C4-2B (cell line): Measurements from ENCODE around the gene TENM4.

Experiments used
- H3K27ac ChIP-seq: fragments of 450-650 bp; 2 replicates; pipeline ENCODE4 v1.5.1; 2017
- ZFX ChIP-seq: fragments of 450-650 bp; IDR thresholded peaks from 2 replicates; pipeline ENCODE4 v1.6.1; 2017
- TF ChIP-seq, protein P1 (sequence below): fragments of 450-650 bp; conservative IDR thresholded peaks from 2 replicates; pipeline ENCODE4 v1.5.1; 2017; ENCODE audit warnings: mild to moderate bottlenecking

TENM4 gene

DNA sequence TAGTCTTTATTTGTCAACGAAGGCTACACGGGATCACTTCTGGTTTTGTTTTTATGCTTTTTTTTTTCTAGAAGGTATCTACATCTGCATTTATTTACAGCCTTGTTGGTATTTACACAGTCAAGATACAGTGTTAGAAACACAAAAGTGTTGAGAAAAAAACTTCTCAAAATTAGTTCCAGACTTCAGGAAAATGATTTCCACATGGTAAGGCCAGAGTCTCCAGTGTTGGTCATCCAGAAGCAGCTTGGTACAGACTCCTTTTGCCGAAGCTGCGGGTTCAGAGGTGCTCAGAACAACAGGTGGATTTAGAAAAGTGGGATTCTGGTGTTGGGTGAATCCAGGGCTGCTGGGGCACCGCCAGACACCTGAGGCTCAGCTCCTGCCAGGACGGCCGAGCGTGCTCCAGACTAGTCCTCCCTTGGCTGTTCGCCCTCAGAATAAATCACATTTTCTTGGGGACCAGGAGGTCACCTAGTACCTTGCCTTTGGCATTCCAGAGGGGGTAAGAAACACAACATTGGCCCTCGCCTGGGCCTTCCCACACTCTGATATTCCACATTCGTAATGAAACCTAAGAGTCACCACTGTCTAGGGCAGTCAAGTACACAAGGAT, 787.4 kb downstream of the TENM4 start:
- no peak overlapping the region for H3K27ac ChIP-seq
- TF ChIP-seq ZFX = no peak
- TF ChIP-seq, protein P1, sequence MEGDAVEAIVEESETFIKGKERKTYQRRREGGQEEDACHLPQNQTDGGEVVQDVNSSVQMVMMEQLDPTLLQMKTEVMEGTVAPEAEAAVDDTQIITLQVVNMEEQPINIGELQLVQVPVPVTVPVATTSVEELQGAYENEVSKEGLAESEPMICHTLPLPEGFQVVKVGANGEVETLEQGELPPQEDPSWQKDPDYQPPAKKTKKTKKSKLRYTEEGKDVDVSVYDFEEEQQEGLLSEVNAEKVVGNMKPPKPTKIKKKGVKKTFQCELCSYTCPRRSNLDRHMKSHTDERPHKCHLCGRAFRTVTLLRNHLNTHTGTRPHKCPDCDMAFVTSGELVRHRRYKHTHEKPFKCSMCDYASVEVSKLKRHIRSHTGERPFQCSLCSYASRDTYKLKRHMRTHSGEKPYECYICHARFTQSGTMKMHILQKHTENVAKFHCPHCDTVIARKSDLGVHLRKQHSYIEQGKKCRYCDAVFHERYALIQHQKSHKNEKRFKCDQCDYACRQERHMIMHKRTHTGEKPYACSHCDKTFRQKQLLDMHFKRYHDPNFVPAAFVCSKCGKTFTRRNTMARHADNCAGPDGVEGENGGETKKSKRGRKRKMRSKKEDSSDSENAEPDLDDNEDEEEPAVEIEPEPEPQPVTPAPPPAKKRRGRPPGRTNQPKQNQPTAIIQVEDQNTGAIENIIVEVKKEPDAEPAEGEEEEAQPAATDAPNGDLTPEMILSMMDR = no peak

GRCh38 chr11:78652843-78653239, 788.0 kb downstream of the TENM4 start:
- H3K27ac ChIP-seq = no peak overlapping the region
- TF ChIP-seq ZFX = no peak
- TF ChIP-seq, protein P1 = no peak

DNA sequence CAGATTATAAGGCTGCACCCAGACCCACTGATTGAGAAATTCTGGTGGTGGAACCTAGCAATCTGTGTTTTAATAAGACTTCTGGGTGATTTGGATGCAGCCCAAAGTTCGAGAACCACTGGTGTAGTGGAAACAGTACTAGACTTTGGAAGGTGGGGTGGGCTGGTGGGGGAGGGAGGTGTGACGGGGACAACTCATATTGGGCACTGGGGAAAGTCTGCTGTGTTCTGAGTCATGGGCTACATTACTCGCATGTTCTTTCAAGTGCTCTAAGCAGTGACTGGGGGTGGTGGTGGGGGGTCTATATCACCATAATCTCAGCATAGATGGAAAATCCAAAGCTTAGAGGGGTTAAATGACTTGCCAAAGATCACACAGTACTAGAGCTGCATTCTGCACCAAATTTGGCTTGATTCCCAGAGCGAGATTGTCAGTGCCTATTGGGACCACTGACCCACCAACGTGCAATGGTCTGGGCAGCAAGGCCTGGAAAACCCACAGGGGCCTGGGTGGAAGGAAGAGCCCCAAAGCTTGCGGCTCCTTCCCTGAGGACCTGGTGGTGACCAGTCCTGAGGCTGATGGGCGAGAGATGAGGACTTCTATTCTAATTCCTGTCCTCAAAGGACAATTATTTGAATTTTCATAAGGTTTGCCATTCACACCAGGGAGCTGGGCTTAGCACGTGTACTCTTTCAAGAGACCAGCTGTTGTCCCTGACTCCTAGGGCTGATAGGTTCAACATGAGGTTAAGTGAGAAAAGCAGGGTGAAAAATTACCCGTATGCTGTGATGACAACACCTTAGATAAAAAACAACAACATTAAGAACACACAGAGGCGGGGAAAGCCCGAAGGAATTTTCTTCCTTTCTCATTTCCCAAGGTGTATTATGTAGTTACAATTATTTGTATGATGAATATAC, 788.6 kb downstream of the TENM4 start:
- TF ChIP-seq ZFX = no peak
- TF ChIP-seq, protein P1 = no peak
- no peak overlapping the region for H3K27ac ChIP-seq

GRCh38 chr11:78651136-78651775, 789.6 kb downstream of the TENM4 start:
- TF ChIP-seq, protein P1 = no peak
- TF ChIP-seq ZFX = no peak
- no peak overlapping the region for H3K27ac ChIP-seq

DNA sequence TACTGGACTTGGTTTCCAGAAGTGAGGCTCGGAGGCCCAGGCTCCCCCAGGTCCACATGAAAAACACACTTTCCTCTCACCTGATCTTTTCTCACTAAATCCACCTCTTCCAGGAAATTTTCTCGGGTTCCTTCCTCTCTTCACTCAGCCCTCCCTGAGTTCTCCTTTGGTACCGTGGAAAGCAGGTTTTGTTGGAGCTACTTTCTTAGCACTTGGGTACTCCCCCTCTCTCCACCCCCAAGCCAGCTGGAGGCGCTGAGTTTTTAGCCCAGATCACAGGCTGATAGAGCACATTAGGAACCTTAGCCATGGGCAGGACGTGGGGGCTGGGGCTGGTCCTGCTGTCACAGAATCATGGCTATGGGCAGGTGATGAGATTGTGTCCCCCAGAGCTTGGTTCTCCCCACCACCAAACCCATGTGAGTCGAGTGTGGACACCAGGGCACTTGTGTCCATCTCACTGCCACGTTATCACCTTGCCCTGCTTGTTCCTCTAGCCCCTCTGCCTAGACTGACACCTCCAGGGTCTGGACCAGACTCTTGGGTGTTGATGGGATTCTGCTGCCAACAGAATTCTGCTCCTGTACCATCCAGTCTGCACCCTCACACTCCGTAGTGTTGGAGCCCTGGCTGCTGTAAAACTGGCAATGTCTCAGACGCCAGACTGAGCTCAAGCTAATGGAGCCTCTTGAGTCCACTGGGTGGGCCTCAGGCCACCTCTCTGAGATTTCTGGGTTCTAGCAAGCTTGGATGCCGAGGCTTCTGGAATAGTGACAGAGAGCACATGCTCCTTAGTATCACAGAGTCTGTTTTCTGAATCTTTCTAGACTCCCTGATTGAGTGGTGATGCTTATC, 791.2 kb downstream of the TENM4 start:
- TF ChIP-seq ZFX = no peak
- TF ChIP-seq, protein P1 = no peak
- no peak overlapping the region for H3K27ac ChIP-seq

DNA sequence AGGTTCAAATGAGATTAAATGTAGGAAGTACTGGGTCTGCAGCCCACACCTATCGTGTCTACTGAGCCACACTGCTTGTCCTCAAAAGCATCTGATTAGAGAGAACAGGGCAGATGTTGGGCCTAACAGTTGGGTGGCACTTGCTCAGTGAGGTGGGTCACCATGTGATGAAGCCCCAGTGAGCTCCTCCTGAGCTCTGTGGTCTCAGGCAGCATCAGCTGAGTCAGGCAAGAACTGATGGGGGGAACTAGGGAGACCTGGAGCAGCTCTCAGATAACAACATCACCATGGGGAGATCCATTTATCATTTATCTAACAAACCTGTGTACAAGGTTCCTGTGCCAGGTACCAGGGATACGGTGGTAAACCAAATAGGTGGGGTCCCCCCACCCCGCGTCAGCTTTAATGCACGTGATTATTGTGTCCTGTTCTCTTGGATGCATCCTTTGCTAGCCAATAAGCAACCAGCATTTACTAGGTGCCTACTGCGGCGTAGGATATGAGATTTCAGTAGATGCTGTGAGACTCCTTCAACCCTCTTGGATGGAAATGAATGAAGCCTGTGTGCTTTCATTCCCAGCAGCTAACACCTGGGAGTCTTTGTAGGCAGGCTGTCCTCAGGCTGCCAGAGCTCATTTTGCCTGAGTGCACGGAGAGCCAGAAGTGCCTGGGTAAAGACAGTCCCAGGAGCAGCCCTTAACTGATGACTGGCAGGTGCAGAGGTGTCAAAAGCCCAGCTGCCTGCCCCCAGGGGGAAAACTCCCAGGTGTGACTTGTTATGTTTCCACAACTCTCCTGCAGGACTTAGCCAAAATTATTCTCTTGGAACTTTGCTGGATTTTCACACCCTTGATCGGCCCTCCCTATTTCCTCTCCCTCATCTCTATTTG, 792.6 kb downstream of the TENM4 start:
- H3K27ac ChIP-seq = no peak overlapping the region
- TF ChIP-seq, protein P1 = no peak
- no peak for TF ChIP-seq ZFX
